IMR-90 (cell line): Measurements from ENCODE around the gene UBALD1. TPM values are rescaled to one million over a fixed set of nuclear protein-coding genes. Genes with fewer than 3 reads are reported as not detected.

ENCODE experiments used
- ATAC-seq: fragments of 200-7000 bp; cut with Tn5 transposase; 2 replicates; pipeline ENCODE4 v1.9.1; 2020; ENCODE audit warnings: low read depth, mild to moderate bottlenecking, moderate library complexity
- BruUV-seq: library from RNA; stranded (reverse); fragments of 400-500 nt; replicated peaks from 2 replicates; lab custom pipeline; 2021; lab: Mats Ljungman, UMichigan
- CTCF ChIA-PET: fragments of 300-600 bp; formaldehyde crosslinking; extraction: SDS; loops from one replicate; lab custom pipeline; 2021; ENCODE audit warnings: antibody characterized with exemption; lab: Yijun Ruan, JAX
- POLR2A ChIA-PET: fragments of 300-600 bp; sonication (Branson Sonifier 250); formaldehyde crosslinking; loops from one replicate; lab custom pipeline; 2022; ENCODE audit warnings: antibody characterized with exemption; ENCODE audit not compliant: unreplicated experiment; lab: Charles Lee
- DNase-seq: peaks from one replicate; pipeline ENCODE4 v3.0.0; 2013
- H2AFZ ChIP-seq: replicated peaks from 2 replicates; pipeline ENCODE3; 2013; ENCODE audit warnings: low read length, mild to moderate bottlenecking; ENCODE audit not compliant: poor library complexity
- H2AK5ac ChIP-seq: 2 replicates; pipeline ENCODE4 v1.6.1; 2013; ENCODE audit warnings: low read depth, low read length, inconsistent platforms
- H2AK9ac ChIP-seq: replicated peaks from 2 replicates; pipeline ENCODE3; 2013; ENCODE audit warnings: mild to moderate bottlenecking, low read depth, low read length, moderate library complexity; ENCODE audit not compliant: poor library complexity
- H2BK120ac ChIP-seq: 2 replicates; pipeline ENCODE4 v1.6.1; 2013; ENCODE audit warnings: low read depth, low read length, inconsistent platforms
- H2BK15ac ChIP-seq: 3 replicates; pipeline ENCODE4 v1.6.1; 2013; ENCODE audit warnings: low read depth, low read length, inconsistent platforms
- H2BK20ac ChIP-seq: 2 replicates; pipeline ENCODE4 v1.6.1; 2013; ENCODE audit warnings: low read depth, mild to moderate bottlenecking, inconsistent platforms, low read length, moderate library complexity
- H2BK5ac ChIP-seq: 2 replicates; pipeline ENCODE4 v1.6.1; 2013; ENCODE audit warnings: mild to moderate bottlenecking, low read depth, low read length, inconsistent platforms; ENCODE audit not compliant: poor library complexity, severe bottlenecking
- H3K14ac ChIP-seq: replicated peaks from 2 replicates; pipeline ENCODE4 v1.6.1; 2013; ENCODE audit warnings: low read depth, low read length, inconsistent platforms
- H3K18ac ChIP-seq: 2 replicates; pipeline ENCODE4 v1.6.1; 2013; ENCODE audit warnings: low read depth, low read length, control low read depth
- H3K23ac ChIP-seq: 2 replicates; pipeline ENCODE4 v1.6.1; 2013; ENCODE audit warnings: low read depth, low read length, inconsistent platforms
- H3K27ac ChIP-seq: 2 replicates; pipeline ENCODE4 v1.5.1; 2013; ENCODE audit warnings: mild to moderate bottlenecking, control low read depth, low read length; ENCODE audit not compliant: insufficient read depth
- H3K27me3 ChIP-seq: 2 replicates; pipeline ENCODE4 v1.6.1; 2013; ENCODE audit warnings: low read length; ENCODE audit not compliant: control insufficient read depth, insufficient read depth
- H3K36me3 ChIP-seq: 2 replicates; pipeline ENCODE4 v1.6.1; 2013; ENCODE audit warnings: low read length, mixed read lengths; ENCODE audit not compliant: control insufficient read depth, insufficient read depth
- H3K4ac ChIP-seq: 2 replicates; pipeline ENCODE4 v1.6.1; 2013; ENCODE audit warnings: low read depth, low read length, inconsistent platforms
- H3K4me1 ChIP-seq: 2 replicates; pipeline ENCODE4 v1.6.1; 2013; ENCODE audit warnings: low read length, mixed read lengths; ENCODE audit not compliant: control insufficient read depth, insufficient read depth
- H3K4me2 ChIP-seq: 2 replicates; pipeline ENCODE4 v1.6.1; 2013; ENCODE audit warnings: low read depth, mild to moderate bottlenecking, control low read depth, low read length, moderate library complexity
- H3K4me3 ChIP-seq: 2 replicates; pipeline ENCODE4 v1.5.1; 2013; ENCODE audit warnings: low read depth, mild to moderate bottlenecking, control low read depth, low read length, moderate library complexity; ENCODE audit not compliant: insufficient read depth
- H3K56ac ChIP-seq: 2 replicates; pipeline ENCODE4 v1.6.1; 2013; ENCODE audit warnings: low read length, inconsistent platforms; ENCODE audit not compliant: insufficient read depth; ENCODE audit errors: extremely low read depth
- H3K79me1 ChIP-seq, 2 experiments: 2 replicates each; pipeline ENCODE4 v1.6.1; 2013; ENCODE audit warnings: low read length in 2 of 2, inconsistent platforms in 1 of 2, low read depth in 1 of 2
- H3K9ac ChIP-seq: 2 replicates; pipeline ENCODE4 v1.6.1; 2013; ENCODE audit warnings: low read depth, low read length, control low read depth
- H3K9me1 ChIP-seq: 2 replicates; pipeline ENCODE4 v1.6.1; 2013; ENCODE audit warnings: low read length, inconsistent platforms; ENCODE audit not compliant: insufficient read depth
- H3K9me3 ChIP-seq: 2 replicates; pipeline ENCODE4 v1.6.1; 2013; ENCODE audit warnings: low read length; ENCODE audit not compliant: control insufficient read depth, insufficient read depth
- H4K20me1 ChIP-seq: 2 replicates; pipeline ENCODE4 v1.6.1; 2013; ENCODE audit warnings: low read length, inconsistent platforms; ENCODE audit not compliant: insufficient read depth
- H4K5ac ChIP-seq: 2 replicates; pipeline ENCODE4 v1.6.1; 2013; ENCODE audit warnings: mild to moderate bottlenecking, low read depth, low read length, control low read depth
- H4K8ac ChIP-seq, 2 experiments: 2 replicates each; pipeline ENCODE4 v1.6.1; 2013; ENCODE audit warnings: low read depth in 2 of 2, low read length in 2 of 2, control low read depth in 1 of 2, inconsistent platforms in 1 of 2
- H4K91ac ChIP-seq: 2 replicates; pipeline ENCODE4 v1.6.1; 2013; ENCODE audit warnings: low read depth, low read length, inconsistent platforms; ENCODE audit not compliant: insufficient read depth
- ELK1 ChIP-seq: fragments of 150-350 bp; IDR thresholded peaks from 2 replicates; pipeline ENCODE4 v1.6.1; 2016; ENCODE audit warnings: low read depth, mild to moderate bottlenecking, low read length, moderate library complexity, borderline replicate concordance
- MAZ ChIP-seq: IDR thresholded peaks from 2 replicates; pipeline ENCODE4 v1.6.1; 2012; ENCODE audit warnings: low read depth, mild to moderate bottlenecking, low read length, improper control_type of control experiment, moderate library complexity, borderline replicate concordance
- RCOR1 ChIP-seq: IDR thresholded peaks from 2 replicates; pipeline ENCODE4 v1.6.1; 2012; ENCODE audit warnings: mild to moderate bottlenecking, low read length, improper control_type of control experiment; ENCODE audit not compliant: insufficient replicate concordance
- RFX5 ChIP-seq: IDR thresholded peaks from 2 replicates; pipeline ENCODE4 v1.8.0; 2012; ENCODE audit warnings: low read depth, mild to moderate bottlenecking, low read length, moderate library complexity
- WGBS, 2 experiments: methylation state at CpG; one replicate each; pipeline versions ENCODE4 v1.1.5 to v1.1.7; 2013; ENCODE audit warnings: missing lambda C conversion rate in 2 of 2; ENCODE audit not compliant: insufficient read length in 1 of 2; ENCODE audit errors: extremely low coverage in 2 of 2; 5-methylcytosine and 5-hydroxymethylcytosine counted together
- dilution Hi-C: fragments of 300-500 bp; cut with HindIII; formaldehyde crosslinking; loops from one replicate; pipeline ENCODE4 v1.14.3; 2018; ENCODE audit warnings: low sequenced_read_pairs; ENCODE audit not compliant: unreplicated experiment
- in situ Hi-C: fragments of 300-500 bp; cut with MboI; formaldehyde crosslinking; loops from 3 replicates; pipeline ENCODE4 v1.14.3; 2019; ENCODE audit warnings: low sequenced_read_pairs, inconsistent platforms, mixed read lengths
- intact Hi-C: fragments of 100-400 bp; cut with micrococcal nuclease; formaldehyde crosslinking; loops from 2 replicates; pipeline ENCODE4 v1.10.0; 2022
- polyA plus RNA-seq, 3 experiments: library from polyadenylated mRNA; depleted of rRNA; stranded (reverse); fragments of >200 nt; gene quantifications; 2 replicates each; pipeline ENCODE4 v1.2.3, GENCODE V29; 2012; ENCODE audit warnings: low replicate concordance in 1 of 3
- total RNA-seq: library from RNA; depleted of rRNA; stranded (reverse); fragments of >200 nt; gene quantifications from 2 replicates; pipeline ENCODE4 v1.2.3, GENCODE V29; 2012

UBALD1 gene
- total and polyA plus RNA-seq, 2 of the 4 experiments (the other 2 are of a cell fraction) = 1.3 to 14.5 TPM

- TF ChIP-seq RCOR1 (peak; percentile 99), MAZ (peak; percentile 98; the same call in 1 of the 2 replicates)
Measured at GRCh38 chr16:4624015-4624826, 9.5 kb upstream of the UBALD1 start, which contains the start of gene MGRN1 (continued).

- no peak for DNase-seq
- Histone ChIP-seq H2BK15ac (no peak overlapping the region), H3K9me3 (no peaks in the 10 kb centered on the region), H2AK9ac (no peak overlapping the region), H2BK20ac (no peak overlapping the region), H3K23ac (no peak overlapping the region), H3K4me3 (no peak overlapping the region), H4K91ac (no peak overlapping the region), H3K56ac (no peak overlapping the region), H3K4me2 (no peak overlapping the region), H3K4me1 (peaks cover 11% of the 10 kb centered on the region), H3K9ac (no peak overlapping the region), H2AK5ac (0 out of 2 replicates have a peak overlapping the region, but pooled peaks have one; percentile 24), H4K8ac (no peak overlapping the region), H3K36me3 (0 out of 2 replicates have a peak, but pooled peaks cover 2% of the 10 kb centered on the region), H3K79me1 (peaks cover 9 to 35% of the 10 kb centered on the region in 2 experiments; a peak in 2 of 4 replicates), H2BK120ac (no peak overlapping the region), H4K5ac (no peak overlapping the region), H3K18ac (no peak overlapping the region), H2BK5ac (no peak overlapping the region), H3K14ac (no peak overlapping the region), H3K27me3 (no peaks in the 10 kb centered on the region), H3K9me1 (peaks cover 7% of the 10 kb centered on the region), H3K27ac (no peak overlapping the region), H3K4ac (no peak overlapping the region), H4K20me1 (peaks cover 26% of the 10 kb centered on the region), H2AFZ (no peak overlapping the region)
- in situ Hi-C loops (no loop called here), intact Hi-C loops (no loop called here), dilution Hi-C loops (no loop called here)
- POLR2A ChIA-PET = no interaction called here
- ATAC-seq = no peak
- 66% methylated on average over 3 of the region's 7 CpGs; no CpG with 5 or more reads in 1 of the 2 experiments for WGBS, 2 experiments
- no peak for TF ChIP-seq RFX5
- TF ChIP-seq MAZ = no peak
- TF ChIP-seq ELK1 = no peak
- no TSS peak for BruUV-seq
- CTCF ChIA-PET = interaction anchor here (1.1 to 1.2 kb wide), 2 partner anchors 17 to 76 kb away, joined by 3 to 5 read pairs; no protein-coding TSS in a partner anchor
Measured at GRCh38 chr16:4623593-4623992, 8.9 kb upstream of the UBALD1 start.
